NCI-H2029 (cell line): ENCODE data around the gene TRPC4.
"Not testable (repeated sequence)": the region's sequence is repeated elsewhere in the genome, so short reads cannot be mapped to it uniquely, and the experiment has no call there.

Experiments used
- DNase-seq: peaks from one replicate; lab custom pipeline; 2025; lab: John Stamatoyannopoulos, UW

Gene TRPC4

DNA sequence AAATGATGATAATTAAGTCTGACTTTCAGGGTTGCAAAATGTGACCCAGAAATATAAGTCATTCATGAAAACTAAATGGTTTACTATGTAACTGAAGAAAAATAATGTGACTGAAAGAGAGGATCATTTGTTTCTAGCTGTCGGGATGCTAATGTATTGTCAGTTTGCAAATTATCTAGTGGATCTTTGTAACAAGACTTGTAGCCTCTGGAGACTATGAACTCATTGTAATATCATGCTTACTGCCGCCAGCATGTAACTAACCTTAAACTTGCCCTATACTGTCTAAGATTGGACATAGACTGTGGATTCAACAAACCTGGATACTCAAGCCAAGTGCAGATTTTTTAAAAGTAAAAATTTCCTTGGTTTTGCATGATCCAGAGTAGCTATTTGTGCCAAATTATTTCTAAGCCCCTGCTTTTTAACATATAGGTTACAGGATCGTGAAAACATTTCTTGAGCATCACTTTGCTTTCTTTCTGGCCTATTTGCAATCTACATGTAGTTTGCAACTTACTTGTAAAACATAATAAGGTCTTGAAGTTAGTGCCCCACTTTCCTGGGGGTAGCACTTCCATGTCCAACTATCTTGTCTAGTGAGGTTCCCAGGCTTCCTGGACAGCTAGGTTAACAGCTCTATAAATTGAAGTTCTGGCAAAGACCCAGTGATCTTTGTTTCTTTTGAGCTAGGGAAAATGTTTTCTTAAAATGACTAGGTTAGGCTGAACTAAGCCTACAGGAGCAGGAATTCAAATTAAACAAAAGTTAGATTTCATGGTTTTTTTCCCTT is 267.7 kb downstream of the TRPC4 start:
- DNase-seq: no peak

GRCh38 chr13:37599519-37599918 is 270.1 kb downstream of the TRPC4 start:
- DNase-seq: no peak

- DNase-seq: no peak
Measured at GRCh38 chr13:37598597-37598996, 271.0 kb downstream of the TRPC4 start, which contains the start of gene POSTN. POSTN (minus strand) TSS chr13:37598768; CDS start chr13:37598726, 42 bp downstream.

GRCh38 chr13:37597477-37598025 is 272.0 kb downstream of the TRPC4 start:
- no peak for DNase-seq

DNA sequence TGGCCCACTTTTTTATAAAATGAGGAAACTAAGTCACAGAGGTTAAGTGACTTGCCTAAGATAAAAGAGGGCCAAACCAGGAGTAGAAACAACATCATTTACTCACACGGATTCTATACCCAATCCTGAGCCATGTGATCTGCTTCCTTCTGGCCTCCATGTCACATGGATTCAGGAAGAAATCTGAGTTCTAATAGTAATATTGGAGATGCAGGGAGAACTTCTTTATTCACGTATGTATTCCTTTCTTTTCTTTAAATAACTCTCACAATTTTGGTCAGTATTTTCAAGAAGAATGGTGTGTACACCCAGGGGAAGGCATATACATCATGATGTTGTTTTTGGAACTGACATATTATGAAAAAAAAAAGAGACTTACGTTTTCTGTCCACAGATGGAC is 272.8 kb downstream of the TRPC4 start:
- DNase-seq: no peak

GRCh38 chr13:37595162-37595561 is 274.4 kb downstream of the TRPC4 start:
- no peak for DNase-seq

- no peak for DNase-seq
Measured at GRCh38 chr13:37594550-37594949, 275.0 kb downstream of the TRPC4 start.

GRCh38 chr13:37589381-37589780 is 280.2 kb downstream of the TRPC4 start:
- not testable (repeated sequence) for DNase-seq

DNA sequence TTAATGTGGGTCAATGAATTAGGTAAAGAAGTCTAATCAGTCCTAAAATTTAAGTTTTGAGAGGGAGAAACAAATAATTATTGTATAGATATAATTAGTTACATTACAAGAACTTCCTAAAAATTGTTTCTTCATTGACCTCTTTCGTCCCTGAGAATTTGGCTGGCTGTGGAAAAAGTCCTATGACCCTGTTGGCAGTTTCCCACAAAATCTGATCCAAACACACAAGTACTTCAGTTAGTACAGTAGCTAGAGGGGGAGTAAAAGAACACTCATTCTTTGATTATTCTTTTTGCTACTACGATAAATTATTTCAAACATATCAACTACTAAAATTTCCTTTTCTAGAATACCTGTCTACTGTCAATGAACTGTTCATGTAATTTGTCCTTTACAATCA is 282.3 kb downstream of the TRPC4 start:
- no peak for DNase-seq
